Activated CD8-positive, alpha-beta memory T cell treated with anti-CD3 and anti-CD28 coated beads for 24 hours (primary cell): ENCODE data around the gene CNTNAP2.

Experiments
- DNase-seq: peaks from one replicate; pipeline ENCODE4 v3.0.0-alpha.2; 2020

CNTNAP2 gene

GRCh38 chr7:147428075-147428474 lies 1311.5 kb downstream of the CNTNAP2 start:
- no peak for DNase-seq

- DNase-seq: no peak
These were observed 1313.4 kb downstream of the CNTNAP2 start for GRCh38 chr7:147429961-147430360.

- DNase-seq: no peak
These were observed 1315.5 kb downstream of the CNTNAP2 start for GRCh38 chr7:147432079-147432478.

GRCh38 chr7:147432576-147432975 lies 1316.0 kb downstream of the CNTNAP2 start:
- no peak for DNase-seq

- DNase-seq: no peak
These were observed 1320.1 kb downstream of the CNTNAP2 start for GRCh38 chr7:147436718-147437117.

- DNase-seq: no peak
These were observed 1321.6 kb downstream of the CNTNAP2 start for GRCh38 chr7:147438216-147438615.

- no peak for DNase-seq
These were observed 1327.3 kb downstream of the CNTNAP2 start for GRCh38 chr7:147443942-147444341.

GRCh38 chr7:147452816-147453215 lies 1336.2 kb downstream of the CNTNAP2 start:
- DNase-seq: no peak

- no peak for DNase-seq
These were observed 1348.6 kb downstream of the CNTNAP2 start for GRCh38 chr7:147465223-147465622.

- DNase-seq: no peak
These were observed 1356.0 kb downstream of the CNTNAP2 start for GRCh38 chr7:147472556-147472955.

GRCh38 chr7:147474862-147475261 lies 1358.3 kb downstream of the CNTNAP2 start:
- DNase-seq: no peak

GRCh38 chr7:147477526-147477925 lies 1360.9 kb downstream of the CNTNAP2 start:
- no peak for DNase-seq

GRCh38 chr7:147478796-147479195 lies 1362.2 kb downstream of the CNTNAP2 start:
- no peak for DNase-seq

GRCh38 chr7:147483634-147484292 lies 1367.2 kb downstream of the CNTNAP2 start:
- DNase-seq: no peak

- no peak for DNase-seq
These were observed 1369.1 kb downstream of the CNTNAP2 start for GRCh38 chr7:147485660-147486210.

GRCh38 chr7:147492606-147493005 lies 1376.0 kb downstream of the CNTNAP2 start:
- no peak for DNase-seq

GRCh38 chr7:147496209-147496608 lies 1379.6 kb downstream of the CNTNAP2 start:
- DNase-seq: no peak

GRCh38 chr7:147497246-147497645 lies 1380.6 kb downstream of the CNTNAP2 start:
- DNase-seq: no peak

GRCh38 chr7:147498081-147498480 lies 1381.5 kb downstream of the CNTNAP2 start:
- DNase-seq: no peak

- DNase-seq: no peak
These were observed 1392.5 kb downstream of the CNTNAP2 start for GRCh38 chr7:147509035-147509501.

GRCh38 chr7:147509541-147510200 lies 1393.1 kb downstream of the CNTNAP2 start:
- no peak for DNase-seq

GRCh38 chr7:147510201-147510542 lies 1393.6 kb downstream of the CNTNAP2 start:
- no peak for DNase-seq

GRCh38 chr7:147510923-147511322 lies 1394.3 kb downstream of the CNTNAP2 start:
- DNase-seq: no peak

GRCh38 chr7:147513451-147513850 lies 1396.8 kb downstream of the CNTNAP2 start:
- no peak for DNase-seq
